H1 (cell line): ENCODE data around the gene RRM1. TPM values are rescaled to one million over a fixed set of nuclear protein-coding genes. Genes with fewer than 3 reads are reported as not detected.

Experiments used
- CTCF ChIA-PET: fragments of 300-600 bp; sonication (Branson Sonifier 250); formaldehyde crosslinking; loops from one replicate; lab custom pipeline; 2021; ENCODE audit not compliant: partially characterized antibody; lab: Charles Lee
- POLR2A ChIA-PET: fragments of 300-600 bp; sonication (Branson Sonifier 250); formaldehyde crosslinking; loops from one replicate; lab custom pipeline; 2021; ENCODE audit warnings: inconsistent platforms; ENCODE audit not compliant: partially characterized antibody; lab: Charles Lee
- DNase-seq, 2 experiments: peaks; one replicate each; pipeline versions ENCODE4 v3.0.0 to v3.0.0-alpha.2; 2010 to 2022; ENCODE audit warnings: low spot score in 2 of 2, low read depth in 1 of 2, mixed read lengths in 1 of 2
- FAIRE-seq: peaks from 2 replicates; lab custom pipeline; 2011; peaks lifted over from hg19 to GRCh38; lab: Jason Lieb, UNC
- H2AFZ ChIP-seq: 2 replicates; pipeline ENCODE4 v1.8.1; 2012; ENCODE audit warnings: low read length, inconsistent platforms
- H2AK5ac ChIP-seq: 2 replicates; pipeline ENCODE4 v1.6.1; 2013; ENCODE audit warnings: low read depth, low read length
- H2BK120ac ChIP-seq: replicated peaks from 2 replicates; pipeline ENCODE3; 2013; ENCODE audit warnings: low read depth, low read length, inconsistent platforms
- H2BK12ac ChIP-seq: 2 replicates; pipeline ENCODE4 v1.6.1; 2013; ENCODE audit warnings: low read depth, low read length
- H2BK15ac ChIP-seq: 2 replicates; pipeline ENCODE4 v1.6.1; 2013; ENCODE audit warnings: low read length
- H2BK20ac ChIP-seq: 2 replicates; pipeline ENCODE4 v1.6.1; 2013; ENCODE audit warnings: low read length
- H2BK5ac ChIP-seq: 2 replicates; pipeline ENCODE4 v1.6.1; 2013; ENCODE audit warnings: low read depth, low read length
- H3K14ac ChIP-seq: 2 replicates; pipeline ENCODE4 v1.6.1; 2013; ENCODE audit warnings: inconsistent platforms; ENCODE audit not compliant: insufficient read length
- H3K18ac ChIP-seq: 2 replicates; pipeline ENCODE4 v1.6.1; 2013; ENCODE audit warnings: low read length; ENCODE audit errors: extremely low read depth
- H3K23ac ChIP-seq: 2 replicates; pipeline ENCODE4 v1.6.1; 2013; ENCODE audit warnings: inconsistent platforms; ENCODE audit not compliant: insufficient read length
- H3K23me2 ChIP-seq: 2 replicates; pipeline ENCODE4 v1.6.1; 2013; ENCODE audit warnings: low read depth, low read length
- H3K27ac ChIP-seq: 2 replicates; pipeline ENCODE4 v1.6.1; 2011; ENCODE audit warnings: low read depth, low read length, inconsistent platforms
- H3K27me3 ChIP-seq, 4 experiments: replicated peaks in 1 of 4; 1 replicate in 1 of 4; 2 replicates in 3 of 4; pipeline versions ENCODE4 v1.6.1 to v1.8.1; 2011 to 2013; ENCODE audit warnings: low read length in 3 of 4, mild to moderate bottlenecking in 3 of 4, inconsistent platforms in 2 of 4, mixed read lengths in 2 of 4, moderate library complexity in 1 of 4; ENCODE audit not compliant: control insufficient read depth in 3 of 4, insufficient read depth in 3 of 4; ENCODE audit errors: extremely low read depth in 1 of 4
- H3K36me3 ChIP-seq, 4 experiments: 2 replicates each; pipeline versions ENCODE4 v1.6.1 to v1.8.1; 2011 to 2013; ENCODE audit warnings: mild to moderate bottlenecking in 4 of 4, low read length in 3 of 4, moderate library complexity in 2 of 4, control low read depth in 1 of 4, inconsistent platforms in 1 of 4; ENCODE audit not compliant: insufficient read depth in 4 of 4, control insufficient read depth in 2 of 4
- H3K4ac ChIP-seq: replicated peaks from 2 replicates; pipeline ENCODE3; 2013; ENCODE audit warnings: low read length, low read depth, mixed read lengths, inconsistent platforms; ENCODE audit not compliant: insufficient read length
- H3K4me1 ChIP-seq, 4 experiments: replicated peaks in 1 of 4; 1 replicate in 1 of 4; 2 replicates in 3 of 4; pipeline versions ENCODE4 v1.6.1 to v1.8.1; 2011 to 2013; ENCODE audit warnings: low read length in 3 of 4, inconsistent platforms in 2 of 4, mixed read lengths in 1 of 4; ENCODE audit not compliant: insufficient read depth in 4 of 4, control insufficient read depth in 3 of 4
- H3K4me2 ChIP-seq, 2 experiments: 2 replicates each; pipeline versions ENCODE4 v1.6.1 to v1.8.1; 2011 to 2013; ENCODE audit warnings: low read depth in 2 of 2, low read length in 2 of 2, control low read depth in 1 of 2, inconsistent platforms in 1 of 2, mild to moderate bottlenecking in 1 of 2; ENCODE audit not compliant: insufficient read depth in 1 of 2
- H3K4me3 ChIP-seq, 4 experiments: fragments of 200-600, 300-600 bp in 1 of 4; sonication (generic), shearing (Covaris generic), sonication (Bioruptor Twin) in 1 of 4; 2 replicates each; pipeline versions ENCODE4 v1.5.1 to v1.8.1; 2011 to 2016; ENCODE audit warnings: low read length in 4 of 4, low read depth in 3 of 4, control low read depth in 2 of 4, inconsistent platforms in 2 of 4, mild to moderate bottlenecking in 2 of 4, mixed read lengths in 1 of 4, moderate library complexity in 1 of 4; ENCODE audit not compliant: insufficient read depth in 2 of 4; ENCODE audit errors: extremely low read depth in 1 of 4
- H3K56ac ChIP-seq: replicated peaks from 2 replicates; pipeline ENCODE3; 2013; ENCODE audit warnings: low read depth, mild to moderate bottlenecking, mixed read lengths, low read length, inconsistent platforms; ENCODE audit not compliant: insufficient read length
- H3K79me1 ChIP-seq: 2 replicates; pipeline ENCODE4 v1.6.1; 2013; ENCODE audit warnings: low read depth, low read length, control low read depth
- H3K79me2 ChIP-seq, 2 experiments: 2 replicates each; pipeline versions ENCODE4 v1.6.1 to v1.8.1; 2012 to 2013; ENCODE audit warnings: low read length in 2 of 2, mild to moderate bottlenecking in 2 of 2, inconsistent platforms in 1 of 2; ENCODE audit not compliant: insufficient read depth in 2 of 2, control insufficient read depth in 1 of 2
- H3K9ac ChIP-seq, 4 experiments: replicated peaks in 1 of 4; 1 replicate in 1 of 4; 2 replicates in 3 of 4; pipeline versions ENCODE4 v1.6.1 to v1.8.1; 2011 to 2013; ENCODE audit warnings: low read depth in 3 of 4, low read length in 3 of 4, control low read depth in 2 of 4, mild to moderate bottlenecking in 2 of 4, moderate library complexity in 2 of 4, inconsistent platforms in 1 of 4; ENCODE audit errors: extremely low read depth in 1 of 4
- H3K9me3 ChIP-seq, 2 experiments: 2 replicates each; pipeline versions ENCODE4 v1.6.1 to v1.8.1; 2012 to 2013; ENCODE audit warnings: mild to moderate bottlenecking in 2 of 2, moderate library complexity in 2 of 2, control low read depth in 1 of 2, inconsistent platforms in 1 of 2, low read depth in 1 of 2, low read length in 1 of 2, mixed read lengths in 1 of 2; ENCODE audit not compliant: insufficient read depth in 2 of 2
- H4K20me1 ChIP-seq, 2 experiments: replicated peaks in 1 of 2; 2 replicates each; pipeline versions ENCODE3 to v1.8.1; 2011 to 2013; ENCODE audit warnings: inconsistent platforms in 2 of 2, low read length in 2 of 2, mild to moderate bottlenecking in 1 of 2; ENCODE audit not compliant: insufficient read depth in 2 of 2, control insufficient read depth in 1 of 2
- H4K5ac ChIP-seq: 2 replicates; pipeline ENCODE4 v1.6.1; 2013; ENCODE audit warnings: low read length, low read depth, mixed read lengths, inconsistent platforms; ENCODE audit not compliant: insufficient read length
- H4K8ac ChIP-seq: 2 replicates; pipeline ENCODE4 v1.8.0; 2013; ENCODE audit warnings: mild to moderate bottlenecking, moderate library complexity, low read length, inconsistent platforms; ENCODE audit not compliant: insufficient read depth; ENCODE audit errors: extremely low read depth
- H4K91ac ChIP-seq: replicated peaks from 2 replicates; pipeline ENCODE3; 2013; ENCODE audit warnings: low read length, mixed read lengths, inconsistent platforms; ENCODE audit not compliant: insufficient read length
- CTBP2 ChIP-seq: IDR thresholded peaks from 2 replicates; pipeline ENCODE4 v1.7.0; 2011; ENCODE audit warnings: borderline replicate concordance, mild to moderate bottlenecking, moderate library complexity, mixed read lengths, low read length; ENCODE audit not compliant: insufficient read depth, insufficient read length
- KDM5A ChIP-seq: fragments of 200-600 bp; IDR thresholded peaks from 2 replicates; pipeline ENCODE4 v1.7.1; 2012; ENCODE audit warnings: mild to moderate bottlenecking, low read length, inconsistent platforms, mixed read lengths
- TAF7 ChIP-seq: optimal IDR thresholded peaks from 2 replicates; pipeline ENCODE3; 2011; ENCODE audit warnings: low read depth, mild to moderate bottlenecking, inconsistent platforms, low read length, moderate library complexity, borderline replicate concordance
- WGBS, 2 experiments: shearing (Covaris generic) in 1 of 2; methylation state at CpG; one replicate each; pipeline versions ENCODE4 v1.1.6 to v1.1.7; 2013 to 2015; ENCODE audit warnings: low lambda C conversion rate in 2 of 2, mixed read lengths in 2 of 2, inconsistent platforms in 1 of 2, low coverage in 1 of 2, missing lambda C conversion rate in 1 of 2; ENCODE audit not compliant: insufficient replicate concordance in 2 of 2, insufficient coverage in 1 of 2, insufficient read length in 1 of 2; ENCODE audit errors: extremely low coverage in 1 of 2, missing lambda C conversion rate in 1 of 2; 5-methylcytosine and 5-hydroxymethylcytosine counted together
- polyA plus RNA-seq, 7 experiments: library from polyadenylated mRNA; depleted of rRNA in 3 of 7; stranded (reverse) in 5 of 7; unstranded in 2 of 7; fragments of >200 nt in 5 of 7; fragments of 200-250 nt in 2 of 7; gene quantifications; 1 replicate in 5 of 7; 2 replicates in 1 of 7; 4 replicates in 1 of 7; pipeline versions ENCODE4 v1.2.1 to v1.2.3, GENCODE V29; 2011 to 2013; ENCODE audit warnings: missing spikeins in 2 of 7, mixed read lengths in 2 of 7
- total RNA-seq: library from RNA; stranded (reverse); fragmentation: NEBNext Ultra II Directional; extraction: Animal tissue kit (Norgen Biotek cat#: 25700); gene quantifications from 2 replicates; pipeline ENCODE4 v1.2.1, GENCODE V29; 2021

RRM1 gene
- total and polyA plus RNA-seq, 2 of the 8 experiments (the other 6 are each of a cell fraction or from before 2014, with no cell fraction given) = 63.6 to 126 TPM

DNA sequence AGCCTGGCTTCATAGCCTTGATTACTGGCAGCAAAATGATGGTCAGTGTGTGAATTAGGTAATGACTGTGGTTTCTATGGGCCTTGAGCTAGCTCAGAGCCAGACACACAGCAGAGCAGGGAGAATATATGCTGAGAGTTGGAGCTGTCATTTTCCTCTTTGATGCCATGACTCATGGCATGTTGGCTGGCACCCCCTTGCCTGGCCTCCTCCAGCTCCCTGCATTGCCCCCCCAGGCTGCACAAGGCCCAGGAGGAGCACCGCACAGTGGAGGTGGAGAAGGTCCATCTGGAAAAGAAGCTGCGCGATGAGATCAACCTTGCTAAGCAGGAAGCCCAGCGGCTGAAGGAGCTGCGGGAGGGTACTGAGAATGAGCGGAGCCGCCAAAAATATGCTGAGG lies 20.3 kb upstream of the RRM1 start:
- H4K8ac ChIP-seq = no peak overlapping the region
- H3K23ac ChIP-seq = no peak overlapping the region
- no peaks in the 10 kb centered on the region for H4K20me1 ChIP-seq
- H4K91ac ChIP-seq = no peak overlapping the region
- no peak overlapping the region for H2BK120ac ChIP-seq
- DNase-seq (no peak), FAIRE-seq (no peak)
- no peak overlapping the region for H2BK12ac ChIP-seq
- H3K56ac ChIP-seq = no peak overlapping the region
- ChIA-PET CTCF (interaction anchor here (1.1 to 13.4 kb wide), 13 partner anchors 8 to 276 kb away, joined by 3 to 422 read pairs (median 23); partner anchors contain the start of genes PGAP2, RHOG and STIM1), POLR2A (interaction anchor here (1.2 to 1.4 kb wide), 2 partner anchors 225 to 267 kb away, joined by 3 to 4 read pairs; no protein-coding TSS in a partner anchor)
- no peak overlapping the region for H2BK20ac ChIP-seq
- H3K36me3 ChIP-seq = no peaks in the 10 kb centered on the region
- no peaks in the 10 kb centered on the region for H3K79me2 ChIP-seq
- H3K14ac ChIP-seq = no peak overlapping the region
- no peak overlapping the region for H2BK5ac ChIP-seq
- H3K4me2 ChIP-seq = no peak overlapping the region
- 95% methylated on average over 7 of the region's 7 CpGs; no CpG with 5 or more reads in 1 of the 2 experiments for WGBS, 2 experiments
- H3K23me2 ChIP-seq = no peaks in the 10 kb centered on the region
- H2BK15ac ChIP-seq = no peak overlapping the region
- no peak overlapping the region for H3K18ac ChIP-seq
- no peak overlapping the region for H3K27ac ChIP-seq
- H4K5ac ChIP-seq = no peak overlapping the region
- H3K4me1 ChIP-seq = no peaks in the 10 kb centered on the region
- H3K4me3 ChIP-seq = no peak overlapping the region
- no peaks in the 10 kb centered on the region; a peak in 1 of 7 replicates for H3K27me3 ChIP-seq
- TF ChIP-seq CTBP2 (no peak), TAF7 (no peak), KDM5A (no peak)
- no peak overlapping the region for H2AFZ ChIP-seq
- no peak overlapping the region for H3K9ac ChIP-seq
- H3K4ac ChIP-seq = no peak overlapping the region
- no peak overlapping the region for H2AK5ac ChIP-seq
- no peaks in the 10 kb centered on the region for H3K9me3 ChIP-seq
- H3K79me1 ChIP-seq = no peaks in the 10 kb centered on the region
